NCI-H2029 treated with DMSO at 0.1 percent for 48 hours (cell line): ENCODE results near the gene HAO1.

Experiments
- DNase-seq: peaks from one replicate; lab custom pipeline; 2025; lab: John Stamatoyannopoulos, UW

HAO1 gene

DNA sequence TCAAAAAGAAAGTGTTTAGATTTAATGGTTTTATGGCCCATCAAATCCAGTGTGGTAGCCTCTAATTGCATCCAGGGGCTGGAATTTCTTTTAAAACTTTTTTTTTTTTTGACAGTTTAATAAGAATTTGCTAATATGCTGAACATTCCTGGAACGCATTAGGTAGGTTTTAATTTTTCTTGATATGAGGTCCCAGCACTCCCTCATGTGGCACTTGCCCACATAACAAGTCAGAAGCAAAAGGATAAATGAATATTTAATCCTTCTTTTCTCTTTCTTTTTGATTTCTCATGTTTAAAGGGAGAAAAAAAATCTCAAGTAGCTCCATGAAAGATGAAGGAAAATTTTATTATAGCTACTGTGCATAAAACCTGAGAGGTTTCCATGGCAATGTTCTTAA, 13.5 kb downstream of the HAO1 start:
- DNase-seq: no peak

DNA sequence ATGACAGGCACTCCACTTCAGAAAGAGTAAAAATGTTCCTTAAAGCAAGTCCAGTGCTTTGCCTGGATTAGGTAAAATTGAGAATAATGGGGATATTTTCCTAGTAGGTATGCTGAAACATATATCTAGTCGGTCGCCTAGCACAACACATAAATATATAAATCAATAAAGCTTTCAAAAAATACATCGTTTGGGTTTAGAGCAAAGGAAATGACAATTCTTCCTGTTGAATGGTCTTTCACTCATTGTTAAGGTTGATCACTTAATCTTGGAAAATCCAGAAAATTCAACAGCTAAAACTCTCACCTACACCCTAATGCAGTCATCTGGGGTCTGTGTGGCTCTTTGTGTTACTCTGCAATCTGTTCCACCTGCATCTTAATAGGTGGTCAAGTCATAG, 13.9 kb downstream of the HAO1 start:
- DNase-seq: no peak

DNA sequence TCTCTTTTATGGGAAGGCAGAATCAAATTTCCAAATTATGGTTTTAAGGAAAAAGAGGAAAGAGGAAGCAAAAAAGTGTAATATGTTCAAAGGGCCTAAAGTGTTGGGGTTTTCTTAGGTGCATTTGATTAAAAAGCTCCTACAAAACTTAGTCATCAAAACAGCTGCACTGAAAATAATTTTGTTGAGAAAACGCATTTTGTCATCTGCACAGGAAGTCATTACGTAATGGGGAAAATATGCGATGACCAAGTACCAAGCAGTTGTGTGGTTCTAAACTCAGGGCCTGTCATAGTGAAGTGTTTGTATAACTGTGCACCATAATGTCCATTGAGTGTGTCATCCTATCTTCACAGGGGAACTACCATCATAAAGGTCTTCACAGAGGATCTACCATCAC, 15.6 kb downstream of the HAO1 start:
- no peak for DNase-seq

DNA sequence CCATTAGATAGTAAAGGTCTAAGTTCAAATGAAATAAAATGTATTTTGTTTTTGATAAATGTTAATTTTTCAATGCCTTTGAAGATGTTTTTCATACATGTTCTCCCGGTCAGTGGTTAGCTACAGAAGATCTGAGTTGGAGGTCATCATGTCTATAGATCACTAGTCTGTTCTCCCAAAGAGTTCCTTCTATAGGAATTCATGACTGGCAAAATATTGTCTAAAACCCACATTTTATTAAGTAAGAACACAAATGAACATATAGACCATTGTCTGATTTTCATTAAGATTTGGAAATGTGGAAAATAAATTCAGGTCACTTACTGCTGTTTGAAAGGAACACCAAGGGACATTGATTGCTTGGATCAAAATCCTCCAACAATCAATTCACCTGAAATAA, 23.6 kb downstream of the HAO1 start:
- DNase-seq: no peak

DNA sequence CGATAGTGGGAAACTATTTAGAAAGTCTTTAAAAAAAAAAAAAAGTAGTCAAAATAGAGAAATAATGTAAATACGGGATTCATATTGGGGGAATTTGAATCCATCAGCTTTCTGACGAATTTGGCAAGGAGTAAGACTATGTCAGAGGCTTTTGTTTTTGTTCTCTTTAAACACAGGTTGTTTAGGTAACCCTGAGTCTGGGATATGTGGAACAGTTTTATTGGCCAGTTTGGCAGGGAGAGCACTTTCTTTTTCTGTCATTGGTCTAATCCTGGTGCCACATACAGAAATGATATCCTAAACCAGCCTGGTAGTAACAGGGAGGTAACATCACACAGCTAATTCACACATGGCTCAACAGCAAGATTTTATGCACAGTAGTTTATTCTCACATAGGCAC, 27.7 kb downstream of the HAO1 start:
- DNase-seq: no peak

DNA sequence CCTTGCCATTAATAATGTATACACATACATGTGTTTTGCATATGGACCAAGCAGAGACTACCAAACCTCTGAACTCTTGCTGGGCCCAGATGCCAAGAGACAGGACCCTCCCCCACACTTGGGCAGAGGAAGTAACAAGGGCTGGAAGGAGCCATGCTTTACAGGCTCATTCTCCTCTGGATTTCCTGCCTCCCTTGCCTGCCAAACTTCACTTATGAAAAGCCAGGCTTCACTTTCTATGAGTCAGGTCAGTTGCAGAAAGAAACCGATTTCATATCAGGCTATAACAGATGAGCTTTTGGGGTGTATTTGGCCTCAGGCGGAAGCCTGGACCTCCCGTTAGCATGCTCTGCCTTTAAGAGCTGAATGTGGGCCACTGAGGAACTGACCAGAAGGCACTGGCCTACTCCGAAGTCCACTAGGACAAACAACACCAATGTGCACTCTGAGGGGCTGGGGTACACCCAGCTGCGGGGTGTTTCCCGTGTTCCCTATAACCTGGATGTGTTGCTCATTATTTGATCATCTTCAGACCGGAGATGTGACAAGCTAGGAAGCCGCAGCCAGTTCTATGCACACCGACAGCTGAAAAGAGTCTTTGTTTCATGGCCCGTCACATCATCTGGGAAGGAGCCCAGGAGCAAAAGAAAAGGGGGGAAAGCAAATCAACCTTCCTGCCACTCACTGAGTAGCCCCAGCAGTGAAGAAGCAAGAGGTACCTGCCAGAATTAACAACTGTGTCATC, 28.5 kb downstream of the HAO1 start:
- DNase-seq: no peak

DNA sequence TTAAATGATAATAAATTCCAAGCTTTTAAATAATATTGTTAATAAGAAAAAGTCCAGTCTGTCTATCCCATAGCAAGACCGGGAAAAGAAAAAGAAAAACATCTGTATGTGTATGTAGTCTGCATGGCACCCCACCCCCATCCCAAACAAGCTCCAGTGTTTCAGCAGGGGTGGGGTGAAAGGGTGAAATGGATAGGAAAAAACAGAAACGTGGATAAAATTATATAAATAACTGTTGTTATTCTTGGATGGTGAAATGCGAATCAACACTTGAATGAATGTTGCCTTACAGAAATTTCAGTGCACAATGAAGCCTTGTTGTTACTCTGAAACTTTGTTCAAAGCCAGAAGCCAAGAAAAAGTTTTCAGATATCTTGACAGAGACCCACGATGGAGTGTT, 31.4 kb downstream of the HAO1 start:
- no peak for DNase-seq

DNA sequence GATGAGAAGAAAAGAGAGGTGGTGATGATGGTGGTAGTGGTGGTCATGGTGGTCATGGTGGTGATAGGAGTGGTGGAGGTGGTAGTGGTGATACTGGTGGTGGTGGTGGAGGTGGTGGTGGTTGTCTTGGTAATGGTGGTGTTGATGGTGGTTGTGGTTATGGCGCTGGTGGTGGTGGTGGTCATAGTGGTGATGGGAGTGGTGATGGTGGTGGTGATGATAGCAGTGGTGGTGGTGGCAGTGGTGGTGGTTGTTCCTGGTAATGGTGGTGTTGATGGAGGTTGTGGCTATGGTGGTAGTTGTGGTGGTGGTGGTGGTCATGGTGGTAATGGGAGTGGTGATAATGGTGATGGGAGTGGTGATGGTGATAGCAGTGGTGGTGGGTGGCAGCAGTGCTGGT, 36.8 kb downstream of the HAO1 start:
- DNase-seq: no peak

DNA sequence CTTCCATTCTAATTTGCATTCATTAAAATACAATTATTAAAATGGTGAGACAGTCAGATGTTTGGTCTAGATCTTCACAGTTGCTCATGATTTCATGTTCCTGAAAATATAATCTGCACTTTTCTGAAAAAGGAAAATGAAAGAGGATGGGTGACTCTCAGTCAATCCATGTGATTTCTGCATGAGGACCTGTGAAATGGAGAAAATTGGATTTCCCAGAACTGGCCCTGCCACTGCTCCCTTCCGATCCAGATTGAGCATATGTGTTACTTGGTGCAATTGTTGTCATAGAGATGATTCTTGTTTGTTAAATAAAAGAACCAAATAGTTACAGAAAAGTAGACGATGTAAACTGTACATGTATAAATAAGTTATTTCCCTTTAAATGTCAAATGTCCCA, 37.4 kb downstream of the HAO1 start:
- DNase-seq: no peak

DNA sequence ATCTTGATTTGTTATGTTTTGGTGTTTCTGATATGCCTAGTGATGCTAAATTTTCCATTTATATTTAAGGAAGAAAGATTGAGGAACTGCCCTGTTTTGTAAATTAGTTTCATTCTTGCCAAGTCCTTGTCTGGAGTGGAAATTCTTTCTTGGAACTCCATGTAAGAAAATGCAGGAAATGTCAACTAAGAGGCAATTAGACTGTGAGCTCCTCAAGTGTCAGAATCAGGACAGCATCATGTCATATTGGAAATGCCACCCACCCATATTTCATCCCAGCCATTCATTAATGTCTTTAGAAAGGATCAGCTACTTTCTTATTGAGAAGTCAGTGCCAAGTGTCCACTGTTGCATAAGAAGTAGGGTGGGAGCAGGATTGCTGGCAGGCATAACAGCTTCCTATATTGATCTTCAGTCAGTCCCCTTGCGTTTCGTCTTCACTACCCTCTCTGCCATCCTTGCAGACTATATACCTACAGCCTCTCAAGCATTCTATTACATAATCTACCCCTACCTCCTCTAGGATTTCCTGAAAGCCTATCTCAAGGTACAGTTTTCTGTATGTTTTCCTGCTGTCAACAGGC, 42.4 kb downstream of the HAO1 start:
- no peak for DNase-seq

DNA sequence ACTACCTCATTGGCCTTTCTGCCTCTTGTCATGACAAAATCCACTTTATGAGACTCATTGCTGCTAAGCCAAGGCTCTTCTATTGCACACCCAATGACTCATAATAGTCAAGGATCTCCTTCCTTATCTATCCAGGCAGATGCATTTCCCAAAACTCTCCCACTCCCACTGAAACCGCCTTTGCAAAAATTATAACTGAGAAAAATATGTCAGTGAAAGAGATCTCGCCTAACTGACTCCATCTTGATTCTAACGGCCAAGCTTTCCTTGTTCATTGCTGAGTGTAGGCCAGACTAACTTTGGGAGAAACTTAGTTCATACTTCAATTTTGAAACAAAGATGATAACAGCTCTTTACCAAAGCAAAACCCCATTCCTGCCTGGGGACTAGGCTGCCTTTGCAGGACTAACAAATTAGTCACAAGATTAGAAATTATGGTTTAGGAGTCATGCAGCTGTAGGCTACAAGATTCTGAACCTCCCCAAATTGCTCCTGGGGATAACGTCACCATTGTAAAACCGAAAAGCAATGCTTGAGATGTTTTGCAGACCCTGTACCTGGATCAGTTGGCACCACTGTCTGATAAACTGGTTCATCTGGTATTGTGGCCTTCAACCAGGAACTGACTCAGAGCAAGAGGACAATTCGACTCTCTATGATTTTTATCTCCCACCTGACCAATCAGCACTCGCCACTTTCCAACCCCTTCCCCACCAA, 47.1 kb downstream of the HAO1 start:
- DNase-seq: no peak

DNA sequence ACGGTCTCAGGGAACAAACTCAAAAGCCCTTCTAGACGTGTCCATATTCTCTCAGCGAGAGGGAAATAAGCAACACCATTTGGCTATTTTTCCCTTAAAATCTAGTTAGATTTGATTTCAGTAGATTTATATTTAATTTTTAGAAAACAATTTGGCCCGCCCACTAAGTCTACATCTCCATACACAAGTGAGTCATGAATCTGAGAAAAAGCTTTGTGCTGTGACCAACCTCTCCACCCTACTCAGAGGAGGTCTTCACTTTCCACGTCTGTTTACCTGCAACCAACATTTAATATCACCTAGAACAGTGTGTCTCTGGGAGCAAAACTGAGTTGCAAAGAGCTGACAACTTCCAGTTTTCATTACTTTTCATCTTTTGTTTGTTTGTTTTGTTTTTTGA, 48.6 kb downstream of the HAO1 start:
- no peak for DNase-seq

DNA sequence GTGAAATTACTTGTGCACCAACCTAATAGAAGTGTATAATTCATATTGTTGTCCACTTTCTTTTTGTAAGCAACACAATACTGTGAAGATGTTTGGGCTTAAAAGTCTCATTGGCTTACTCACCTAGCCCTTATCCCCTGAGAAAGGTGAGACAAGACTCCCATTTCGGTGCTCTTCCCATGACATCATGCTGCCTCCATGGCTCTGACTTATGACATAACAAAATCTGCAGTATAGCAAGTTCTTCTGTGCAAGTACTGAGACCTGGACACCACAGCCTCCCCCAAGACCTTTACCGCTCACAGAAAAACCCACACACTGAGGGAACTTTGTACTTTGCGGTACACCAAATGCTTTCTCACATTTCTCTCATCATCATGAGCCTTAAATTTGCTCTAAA, 50.5 kb downstream of the HAO1 start:
- DNase-seq: no peak

DNA sequence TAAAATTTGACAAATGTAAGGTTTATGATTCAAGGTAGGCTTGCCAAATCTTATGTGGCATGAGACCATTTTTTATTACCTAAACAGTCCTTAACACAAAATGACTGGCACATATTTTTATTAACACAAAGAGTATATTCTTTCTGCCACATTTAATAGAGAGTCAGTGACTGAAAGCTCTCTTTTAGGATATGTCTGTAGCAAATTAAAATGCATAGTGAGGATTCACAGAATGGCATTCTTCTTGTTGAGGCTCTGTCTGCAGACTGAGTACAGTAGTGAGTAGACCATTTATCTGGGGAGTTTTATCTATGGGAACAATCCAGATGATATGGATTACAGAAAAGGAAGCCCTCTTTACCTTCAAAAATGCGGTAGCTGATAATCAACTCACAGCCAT, 56.5 kb downstream of the HAO1 start:
- no peak for DNase-seq

DNA sequence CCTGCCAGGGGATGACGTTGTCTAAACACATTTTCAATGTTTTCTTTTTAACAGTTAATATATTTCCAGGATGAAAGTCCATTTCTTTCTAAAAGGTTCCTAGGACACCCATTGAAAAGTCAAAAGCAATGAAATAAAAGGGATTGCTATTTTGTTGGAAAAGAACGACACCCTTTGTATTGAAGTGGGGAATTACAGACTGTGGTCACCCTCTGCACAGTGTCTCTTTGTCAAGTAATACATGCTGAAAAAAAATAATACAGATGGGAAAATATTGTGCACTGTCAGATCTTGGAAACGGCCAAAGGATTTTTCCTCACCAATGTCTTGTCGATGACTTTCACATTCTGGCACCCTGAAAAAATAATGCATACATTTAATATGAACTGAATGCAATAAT, 56.9 kb downstream of the HAO1 start:
- no peak for DNase-seq

DNA sequence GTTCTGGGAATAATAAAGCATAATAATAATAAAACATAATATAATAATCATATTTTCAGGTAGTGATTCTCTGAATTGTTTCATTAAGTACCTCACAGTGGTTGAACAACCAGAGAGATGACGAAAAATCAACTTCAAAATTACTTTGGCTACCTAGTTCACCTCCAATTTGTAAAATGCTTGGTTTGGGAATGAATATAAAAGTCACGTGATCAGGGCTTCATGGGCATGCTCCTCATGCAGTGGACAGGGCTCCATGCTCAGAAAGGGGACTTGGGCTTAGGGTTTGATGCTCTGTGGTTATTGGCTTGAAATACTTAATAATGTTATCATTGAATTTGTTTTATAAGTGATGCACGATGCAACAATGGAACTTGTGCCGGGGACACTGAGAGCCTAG, 58.2 kb downstream of the HAO1 start:
- DNase-seq: no peak

DNA sequence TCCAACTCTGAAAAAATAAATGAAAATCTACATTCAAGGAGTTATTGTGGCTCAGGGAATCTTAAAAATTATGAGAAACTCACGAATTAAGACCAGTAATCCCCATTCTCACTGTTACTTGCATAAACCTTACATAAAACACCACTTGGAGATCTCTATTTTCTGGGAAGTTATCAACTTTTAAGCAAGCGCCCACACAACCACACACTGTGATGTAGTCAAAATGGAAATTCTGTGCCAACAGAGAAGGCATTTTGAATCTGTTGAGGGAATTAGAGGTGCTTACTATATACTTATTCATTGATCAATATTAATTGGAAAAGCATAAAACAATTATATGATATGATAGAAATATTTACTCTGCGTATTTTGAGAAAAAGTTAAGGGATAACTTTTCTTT, 58.7 kb downstream of the HAO1 start:
- no peak for DNase-seq

DNA sequence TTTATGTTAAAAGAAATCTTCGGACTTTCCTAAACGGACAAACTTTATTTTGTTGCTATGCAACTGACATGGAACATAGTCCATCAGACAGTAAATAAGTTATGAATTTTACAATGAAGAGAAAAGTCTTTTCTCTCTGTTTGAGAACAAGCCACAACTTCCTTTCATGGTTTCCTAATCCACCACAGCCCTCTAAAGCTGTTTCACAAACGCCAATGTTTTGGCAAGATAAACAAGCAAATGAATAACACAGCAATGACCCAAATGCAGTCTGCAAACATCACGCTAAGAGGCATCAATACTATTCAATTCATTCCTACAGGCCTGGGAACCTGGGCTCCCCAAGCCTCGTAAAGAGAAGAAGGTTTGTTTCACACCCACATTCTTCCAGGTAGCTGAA, 60.4 kb downstream of the HAO1 start:
- no peak for DNase-seq

DNA sequence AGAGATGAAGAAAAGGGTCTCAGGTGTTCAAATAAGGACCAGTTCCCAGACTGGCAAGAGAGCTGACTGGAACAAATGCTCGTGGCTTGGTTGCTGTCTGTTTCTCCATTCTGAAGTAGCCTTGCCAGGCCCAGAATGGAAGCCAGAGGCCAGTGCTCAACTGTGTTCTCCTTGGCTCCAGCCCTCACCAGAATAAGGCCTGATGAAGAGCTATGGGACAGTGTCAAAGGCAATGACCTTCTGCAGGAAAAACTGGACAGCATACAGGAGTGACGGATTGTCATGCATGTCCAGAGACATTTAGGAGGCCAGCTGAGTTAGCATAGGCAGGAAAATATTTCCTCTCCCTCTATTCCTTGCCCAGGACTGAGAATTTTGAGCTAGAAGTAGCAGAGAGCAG, 72.2 kb downstream of the HAO1 start:
- DNase-seq: no peak

DNA sequence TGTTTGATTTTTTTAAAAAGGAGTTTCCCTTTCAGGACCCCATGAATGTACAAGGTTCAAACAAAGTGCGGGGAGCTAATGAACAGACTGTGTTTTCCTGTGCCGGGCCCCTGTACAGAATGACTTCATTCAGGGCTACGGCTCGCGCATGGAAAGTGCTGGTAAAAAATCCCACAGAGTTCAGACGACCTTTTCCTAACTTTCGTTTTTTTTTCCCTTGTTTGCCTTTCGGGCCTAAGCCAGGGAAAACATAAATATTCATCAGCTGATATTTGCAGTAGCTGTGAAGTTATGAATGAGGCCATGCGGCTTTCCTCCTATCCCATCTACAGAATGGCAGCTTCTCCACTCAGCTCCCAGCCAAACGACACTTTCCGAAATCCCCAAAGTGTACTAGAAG, 74.0 kb downstream of the HAO1 start:
- DNase-seq: no peak

DNA sequence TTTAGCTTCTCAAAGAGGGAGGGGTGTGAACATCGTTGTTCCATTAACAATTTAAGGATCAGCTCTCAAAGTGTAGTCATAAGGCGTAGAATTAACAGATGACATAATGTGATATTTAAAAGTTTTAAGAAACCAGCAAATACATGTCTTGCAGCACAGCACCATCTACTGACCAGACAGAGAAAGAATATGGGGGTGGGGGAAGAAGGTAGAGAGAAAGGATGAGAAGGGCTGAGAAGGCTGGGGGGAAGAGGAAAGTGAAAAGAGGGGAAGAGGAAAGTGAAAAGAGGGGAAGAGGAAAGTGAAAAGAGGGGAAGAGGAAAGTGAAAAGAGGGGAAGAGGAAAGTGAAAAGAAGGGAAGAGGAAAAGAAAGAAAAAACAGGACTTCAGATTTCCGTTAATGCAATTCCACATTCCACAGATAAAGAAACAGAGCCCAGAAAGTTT, 80.9 kb downstream of the HAO1 start:
- DNase-seq: peak; percentile 49

DNA sequence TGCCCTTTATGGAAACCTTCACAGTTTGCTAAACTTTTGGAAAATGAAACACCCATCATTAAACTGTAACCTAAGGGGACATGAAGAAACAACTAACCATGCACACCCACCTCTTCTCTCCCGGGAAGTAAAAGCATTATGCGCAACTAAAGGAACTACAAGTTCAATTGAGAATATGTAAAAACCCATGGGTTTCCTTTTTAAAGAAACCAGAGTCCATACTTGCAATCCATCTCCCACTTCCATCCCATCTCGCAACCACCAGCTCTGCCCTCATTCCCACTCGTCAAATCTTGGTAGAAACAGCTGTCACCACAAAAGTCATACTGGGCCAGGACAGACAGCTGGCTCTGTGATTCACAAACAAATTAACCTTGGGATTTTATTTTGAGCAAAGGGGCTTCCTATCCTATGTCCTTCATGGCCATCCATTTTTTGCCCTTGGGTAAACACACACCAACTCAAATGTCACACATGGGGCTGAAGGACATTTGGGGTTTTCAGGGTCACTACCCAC, 81.5 kb downstream of the HAO1 start:
- DNase-seq: no peak

DNA sequence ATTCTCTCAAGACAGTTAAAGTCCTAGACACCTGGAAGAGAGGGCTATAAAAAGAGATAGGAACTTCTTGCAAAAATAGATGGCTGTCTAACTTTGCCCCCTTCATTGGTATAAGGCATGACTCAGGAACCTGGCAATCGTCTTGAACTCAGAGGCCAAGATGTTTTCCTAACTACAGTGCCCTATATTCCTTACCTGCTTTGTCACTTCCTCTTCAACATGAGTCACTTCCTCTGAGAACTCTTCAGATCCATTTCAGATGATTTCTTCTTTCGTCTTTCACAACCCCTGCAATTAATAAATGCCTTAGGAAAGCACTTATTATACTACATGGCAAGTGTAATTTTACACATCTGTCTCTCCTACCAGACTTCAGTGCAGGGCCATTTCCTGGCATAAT, 83.5 kb downstream of the HAO1 start:
- DNase-seq: no peak
